DOHH2 (cell line): Measurements from ENCODE around the gene RBCK1.

Experiments
- H3F3A ChIP-seq: fragments of 200-600 bp; sonication (generic), shearing (Covaris generic); 2 replicates; pipeline ENCODE4 v1.6.0; 2016; ENCODE audit warnings: antibody characterized with exemption, mild to moderate bottlenecking; ENCODE audit not compliant: control insufficient read depth, insufficient read depth
- H3K27ac ChIP-seq: fragments of 200-600 bp; sonication (generic); 2 replicates; pipeline ENCODE4 v1.5.1; 2014; ENCODE audit warnings: low read depth, mild to moderate bottlenecking, low read length, moderate library complexity
- H3K27me3 ChIP-seq: fragments of 200-600 bp; sonication (generic); 2 replicates; pipeline ENCODE4 v1.6.1; 2014; ENCODE audit warnings: mild to moderate bottlenecking, low read length, mixed read lengths; ENCODE audit not compliant: control insufficient read depth
- H3K36me3 ChIP-seq: fragments of 200-600 bp; sonication (generic); 2 replicates; pipeline ENCODE4 v1.6.1; 2014; ENCODE audit warnings: mild to moderate bottlenecking, low read length, moderate library complexity, mixed read lengths; ENCODE audit not compliant: control insufficient read depth
- H3K4me1 ChIP-seq: fragments of 200-600 bp; sonication (generic); 2 replicates; pipeline ENCODE4 v1.6.1; 2014; ENCODE audit warnings: mild to moderate bottlenecking, low read length, mixed read lengths; ENCODE audit not compliant: control insufficient read depth
- H3K4me2 ChIP-seq: fragments of 200-600 bp; sonication (generic); 2 replicates; pipeline ENCODE4 v1.6.0; 2014; ENCODE audit warnings: mild to moderate bottlenecking, low read length, moderate library complexity
- H3K4me3 ChIP-seq: fragments of 200-600 bp; sonication (generic); 2 replicates; pipeline ENCODE4 v1.5.1; 2014; ENCODE audit warnings: mild to moderate bottlenecking, low read length, mixed read lengths
- H3K79me2 ChIP-seq: fragments of 200-600 bp; sonication (generic); 2 replicates; pipeline ENCODE4 v1.6.1; 2014; ENCODE audit warnings: mild to moderate bottlenecking, low read length, mixed read lengths; ENCODE audit not compliant: control insufficient read depth
- H3K9me2 ChIP-seq: fragments of 200-600 bp; sonication (generic); replicated peaks from 2 replicates; pipeline ENCODE4 v1.6.1; 2014; ENCODE audit warnings: mild to moderate bottlenecking, low read length, mixed read lengths; ENCODE audit not compliant: control insufficient read depth
- H3K9me3 ChIP-seq: fragments of 200-600 bp; sonication (generic); 2 replicates; pipeline ENCODE4 v1.6.1; 2014; ENCODE audit warnings: antibody characterized with exemption, low read length, mixed read lengths; ENCODE audit not compliant: control insufficient read depth, insufficient read depth
- H4K20me1 ChIP-seq: fragments of 200-600 bp; sonication (generic); 2 replicates; pipeline ENCODE4 v1.6.0; 2014; ENCODE audit warnings: low read depth, mild to moderate bottlenecking, antibody characterized with exemption, low read length, moderate library complexity; ENCODE audit not compliant: control insufficient read depth, insufficient read depth
- EZH2phosphoT487 ChIP-seq: fragments of 200-600 bp; sonication (generic); IDR thresholded peaks from 2 replicates; pipeline ENCODE4 v1.6.1; 2017; ENCODE audit warnings: borderline replicate concordance, mild to moderate bottlenecking, antibody characterized with exemption, low read length, moderate library complexity, mixed read lengths
- TF ChIP-seq, protein P1 (sequence below): fragments of 200-600 bp; sonication (generic); IDR thresholded peaks from one replicate; pipeline ENCODE4 v1.5.1; 2014; ENCODE audit warnings: antibody characterized with exemption, mild to moderate bottlenecking, low read depth, low read length; ENCODE audit not compliant: poor library complexity, severe bottlenecking

RBCK1 gene

DNA sequence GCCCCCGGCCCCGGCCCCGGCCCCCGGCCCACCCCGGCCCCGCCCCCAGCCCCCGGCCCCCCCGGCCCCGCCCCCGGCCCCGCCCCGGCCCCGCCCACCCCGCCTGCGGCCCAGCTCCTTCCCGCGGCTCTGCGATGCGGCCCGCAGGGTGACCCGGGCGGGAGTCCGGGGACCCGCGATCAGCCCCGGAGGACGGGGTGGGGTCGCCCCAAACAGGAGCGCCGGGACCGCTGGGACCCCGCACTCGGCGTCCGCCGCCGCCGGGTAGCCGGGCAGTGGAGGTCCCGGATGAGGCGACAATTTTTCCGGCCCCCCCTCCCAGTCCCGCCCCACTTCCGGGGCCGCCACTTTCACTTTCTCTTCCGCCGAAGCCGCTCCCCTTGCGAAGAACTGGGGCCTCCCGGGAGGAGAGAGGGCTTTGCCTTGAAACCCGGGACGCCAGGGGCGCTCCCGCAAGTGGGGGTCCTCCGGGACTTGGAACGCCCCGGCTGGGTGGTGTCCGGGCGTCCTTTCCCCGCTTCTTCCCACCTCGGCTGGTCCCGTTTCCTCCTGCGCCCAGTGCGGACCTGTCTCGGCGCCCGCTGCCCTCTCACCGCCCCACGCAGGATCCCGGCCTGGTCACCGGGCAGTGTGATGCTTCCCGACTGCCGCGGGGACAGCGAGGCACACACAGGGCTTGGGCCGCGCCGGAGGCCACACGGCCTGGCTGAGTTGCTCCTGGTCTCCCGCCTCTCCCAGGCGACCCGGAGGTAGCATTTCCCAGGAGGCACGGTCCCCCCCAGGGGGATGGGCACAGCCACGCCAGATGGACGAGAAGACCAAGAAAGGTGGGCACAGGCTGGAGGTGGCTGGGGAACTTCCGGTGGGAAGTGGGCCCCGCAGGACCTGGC lies at the start of gene RBCK1:
Gene RBCK1, plus strand, starts transcription at position 347 of the 890 bp plus-strand sequence. Its CDS starts 459 bp downstream, at position 806.
- H3F3A ChIP-seq: peaks cover 3% of the 10 kb centered on the region; the same call in 1 of the 2 replicates
- peak within 1 kb of the TSS; percentile 88 for H3K4me3 ChIP-seq
- no peaks in the 10 kb centered on the region for H3K9me2 ChIP-seq
- H3K36me3 ChIP-seq: peaks cover 17% of the 10 kb centered on the region
- TF ChIP-seq EZH2phosphoT487: no peak
- TF ChIP-seq, protein P1, sequence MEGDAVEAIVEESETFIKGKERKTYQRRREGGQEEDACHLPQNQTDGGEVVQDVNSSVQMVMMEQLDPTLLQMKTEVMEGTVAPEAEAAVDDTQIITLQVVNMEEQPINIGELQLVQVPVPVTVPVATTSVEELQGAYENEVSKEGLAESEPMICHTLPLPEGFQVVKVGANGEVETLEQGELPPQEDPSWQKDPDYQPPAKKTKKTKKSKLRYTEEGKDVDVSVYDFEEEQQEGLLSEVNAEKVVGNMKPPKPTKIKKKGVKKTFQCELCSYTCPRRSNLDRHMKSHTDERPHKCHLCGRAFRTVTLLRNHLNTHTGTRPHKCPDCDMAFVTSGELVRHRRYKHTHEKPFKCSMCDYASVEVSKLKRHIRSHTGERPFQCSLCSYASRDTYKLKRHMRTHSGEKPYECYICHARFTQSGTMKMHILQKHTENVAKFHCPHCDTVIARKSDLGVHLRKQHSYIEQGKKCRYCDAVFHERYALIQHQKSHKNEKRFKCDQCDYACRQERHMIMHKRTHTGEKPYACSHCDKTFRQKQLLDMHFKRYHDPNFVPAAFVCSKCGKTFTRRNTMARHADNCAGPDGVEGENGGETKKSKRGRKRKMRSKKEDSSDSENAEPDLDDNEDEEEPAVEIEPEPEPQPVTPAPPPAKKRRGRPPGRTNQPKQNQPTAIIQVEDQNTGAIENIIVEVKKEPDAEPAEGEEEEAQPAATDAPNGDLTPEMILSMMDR: no peak
- no peaks in the 10 kb centered on the region for H4K20me1 ChIP-seq
- peak within 1 kb of the TSS; percentile 91 for H3K4me2 ChIP-seq
- H3K27me3 ChIP-seq: no peaks in the 10 kb centered on the region
- H3K9me3 ChIP-seq: no peaks in the 10 kb centered on the region
- H3K27ac ChIP-seq: peak within 1 kb of the TSS; percentile 46
- peaks cover 26% of the 10 kb centered on the region for H3K4me1 ChIP-seq
- H3K79me2 ChIP-seq: peaks cover 14% of the 10 kb centered on the region

DNA sequence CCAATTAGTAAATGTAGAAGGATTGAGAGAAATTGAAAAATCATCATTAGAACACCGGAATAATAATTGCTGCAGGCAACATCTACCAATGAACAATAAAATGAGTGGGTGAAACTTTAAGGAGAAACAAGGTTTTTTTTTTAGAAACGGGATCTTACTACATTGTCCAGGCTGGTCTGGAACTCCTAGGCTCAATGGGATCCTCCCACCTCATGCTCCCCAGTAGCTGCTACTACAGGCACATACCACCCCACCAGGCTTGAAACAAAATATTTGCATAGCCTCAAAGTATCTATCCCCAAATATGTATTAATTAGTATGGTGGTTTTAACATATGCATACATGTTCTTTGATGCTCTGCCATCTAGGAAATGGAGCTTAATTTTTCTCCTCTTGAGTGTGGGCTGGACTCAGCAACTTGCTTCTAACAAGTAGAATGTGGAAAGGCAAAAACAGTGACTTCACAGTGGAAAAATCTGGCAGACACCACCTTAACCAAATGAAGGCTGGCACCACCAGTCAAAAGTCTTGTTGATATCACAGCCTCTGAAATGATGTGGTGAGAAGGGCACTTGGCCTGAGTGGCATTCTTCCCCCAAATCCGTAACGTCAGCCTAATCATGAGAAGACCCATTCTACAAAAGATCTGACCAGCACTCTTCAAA lies 49.1 kb upstream of the RBCK1 start:
- Histone ChIP-seq H3K79me2 (no peaks in the 10 kb centered on the region), H4K20me1 (0 out of 2 replicates have a peak, but pooled peaks cover 4% of the 10 kb centered on the region), H3K27me3 (peaks cover 6% of the 10 kb centered on the region), H3K36me3 (no peaks in the 10 kb centered on the region), H3F3A (peaks cover 4% of the 10 kb centered on the region; the same call in 1 of the 2 replicates), H3K27ac (no peak overlapping the region), H3K4me3 (no peak overlapping the region), H3K4me2 (no peak overlapping the region), H3K9me3 (no peaks in the 10 kb centered on the region), H3K9me2 (no peaks in the 10 kb centered on the region), H3K4me1 (peaks cover 46% of the 10 kb centered on the region)
- no peak for TF ChIP-seq EZH2phosphoT487
- TF ChIP-seq, protein P1: no peak

DNA sequence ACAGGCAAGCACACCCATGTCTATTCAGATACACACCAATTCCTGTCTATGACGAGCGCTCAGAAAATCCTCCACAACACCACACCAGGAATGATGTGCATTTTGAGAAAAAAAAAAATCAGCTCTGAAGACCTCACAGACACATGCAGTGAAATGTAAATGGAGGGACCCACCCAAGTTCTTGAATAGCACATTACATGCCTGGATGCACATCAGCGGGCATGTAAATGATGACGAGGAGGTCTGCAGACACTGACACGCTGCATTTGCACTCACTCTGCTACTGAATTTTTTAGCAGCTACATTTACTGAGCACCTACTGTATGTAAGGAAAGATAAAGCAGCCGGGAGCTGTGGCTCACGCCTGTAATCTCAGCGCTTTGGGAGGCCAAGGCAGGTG lies 46.5 kb upstream of the RBCK1 start:
- Histone ChIP-seq H3K4me3 (peak overlapping the region; percentile 22; the same call in 1 of the 2 replicates), H3K9me2 (no peaks in the 10 kb centered on the region), H3K27me3 (peaks cover 9% of the 10 kb centered on the region), H3K79me2 (no peaks in the 10 kb centered on the region), H4K20me1 (0 out of 2 replicates have a peak, but pooled peaks cover 4% of the 10 kb centered on the region), H3K4me2 (peak overlapping the region; percentile 50), H3K9me3 (no peaks in the 10 kb centered on the region), H3F3A (peaks cover 4% of the 10 kb centered on the region; the same call in 1 of the 2 replicates), H3K36me3 (no peaks in the 10 kb centered on the region), H3K27ac (no peak overlapping the region), H3K4me1 (peaks cover 40% of the 10 kb centered on the region)
- TF ChIP-seq, protein P1: no peak
- no peak for TF ChIP-seq EZH2phosphoT487
